Measurements from ENCODE around the gene EXOC6B.

The EXOC6B gene

GRCh38 chr2:72154386-72154975 is 671.4 kb downstream of the EXOC6B start:
- DNase-seq = no peak

- DNase-seq = no peak
These were observed 671.9 kb downstream of the EXOC6B start for GRCh38 chr2:72153924-72154323.

- no peak for DNase-seq
These were observed 672.6 kb downstream of the EXOC6B start for GRCh38 chr2:72153026-72153791.

- no peak for DNase-seq
These were observed 674.9 kb downstream of the EXOC6B start for GRCh38 chr2:72150861-72151356.

GRCh38 chr2:72150157-72150860 is 675.5 kb downstream of the EXOC6B start:
- peak; percentile 92 for DNase-seq

- DNase-seq = no peak
These were observed 676.2 kb downstream of the EXOC6B start for GRCh38 chr2:72149556-72150156.

- peak; percentile 70 for DNase-seq
These were observed 676.8 kb downstream of the EXOC6B start for GRCh38 chr2:72148837-72149555.

- no peak for DNase-seq
These were observed 677.6 kb downstream of the EXOC6B start for GRCh38 chr2:72148003-72148836.

- DNase-seq = peak; percentile 80
These were observed 678.4 kb downstream of the EXOC6B start, which contains the start of gene CYP26B1 for GRCh38 chr2:72147303-72147971. CYP26B1 (minus strand) TSS chr2:72147862; CDS start chr2:72147834, 28 bp downstream.

GRCh38 chr2:72146347-72147302 is 679.2 kb downstream of the EXOC6B start:
- DNase-seq = peak; percentile 62

- no peak for DNase-seq
These were observed 680.0 kb downstream of the EXOC6B start for GRCh38 chr2:72145658-72146329.

GRCh38 chr2:72145289-72145657 is 680.6 kb downstream of the EXOC6B start:
- no peak for DNase-seq

- peak; percentile 74 for DNase-seq
These were observed 681.1 kb downstream of the EXOC6B start for GRCh38 chr2:72144632-72145288.

- DNase-seq = no peak
These were observed 681.6 kb downstream of the EXOC6B start for GRCh38 chr2:72144274-72144631.

- DNase-seq = peak; percentile 74
These were observed 682.2 kb downstream of the EXOC6B start for GRCh38 chr2:72143441-72144273.

GRCh38 chr2:72142570-72143440 is 683.0 kb downstream of the EXOC6B start:
- DNase-seq = peak; percentile 79

Measured in retina (tissue), 1 donor.